GM13977 (cell line): Measurements from ENCODE around the gene PHF21B.

Experiments used
- DNase-seq: peaks from one replicate; pipeline ENCODE4 v3.0.0; 2012; ENCODE audit warnings: low spot score
- CTCF ChIP-seq: IDR thresholded peaks from 2 replicates; pipeline ENCODE4 v1.5.1; 2012; ENCODE audit warnings: mild to moderate bottlenecking, control low read depth; ENCODE audit not compliant: insufficient read depth; ENCODE audit errors: extremely low read depth, missing control alignments
- in situ Hi-C: fragments of 300-500 bp; cut with MboI; formaldehyde crosslinking; loops from one replicate; pipeline ENCODE4 v1.12.0; 2022; ENCODE audit warnings: low sequenced_read_pairs, low pct_unique_long_range_greater_than_20kb, mixed read lengths, inconsistent platforms; ENCODE audit not compliant: unreplicated experiment

The PHF21B gene

GRCh38 chr22:44931766-44932165 lies 78.0 kb downstream of the PHF21B start:
- in situ Hi-C loops: no loop called here
- TF ChIP-seq CTCF: no peak
- DNase-seq: no peak

- no peak for DNase-seq
- in situ Hi-C loops: no loop called here
- TF ChIP-seq CTCF: no peak
Measured at GRCh38 chr22:44931077-44931540, 78.7 kb downstream of the PHF21B start.

- no peak for DNase-seq
- TF ChIP-seq CTCF: no peak
- in situ Hi-C loops: no loop called here
Measured at GRCh38 chr22:44930711-44931035, 79.1 kb downstream of the PHF21B start.

- no peak for TF ChIP-seq CTCF
- in situ Hi-C loops: no loop called here
- DNase-seq: no peak
Measured at GRCh38 chr22:44930016-44930710, 79.6 kb downstream of the PHF21B start.

- TF ChIP-seq CTCF: no peak
- no peak for DNase-seq
- in situ Hi-C loops: no loop called here
Measured at GRCh38 chr22:44929359-44930015, 80.3 kb downstream of the PHF21B start.

- TF ChIP-seq CTCF: no peak
- in situ Hi-C loops: no loop called here
- DNase-seq: no peak
Measured at GRCh38 chr22:44928711-44929358, 81.0 kb downstream of the PHF21B start.
